HepG2 (cell line): ENCODE measurements around the gene GRID1. TPM values are rescaled to one million over a fixed set of nuclear protein-coding genes. Genes with fewer than 3 reads are reported as not detected.

Experiments used
- ATAC-seq: fragments of 200-7000 bp; cut with Tn5 transposase; 3 replicates; pipeline ENCODE4 v1.9.1; 2020; ENCODE audit warnings: mild to moderate bottlenecking, moderate library complexity
- BruUV-seq: library from RNA; stranded (reverse); fragments of 400-500 nt; replicated peaks from 2 replicates; lab custom pipeline; 2021; lab: Mats Ljungman, UMichigan
- CTCF ChIA-PET: fragments of 300-600 bp; formaldehyde crosslinking; extraction: SDS; loops from one replicate; lab custom pipeline; 2021; ENCODE audit warnings: low total read pairs, inconsistent platforms, low intra/inter-chr PET ratio; lab: Yijun Ruan, JAX
- POLR2A ChIA-PET: fragments of 350-600 bp; sonication (Branson Sonifier 250); formaldehyde crosslinking; loops from one replicate; lab custom pipeline; 2020; ENCODE audit warnings: antibody characterized with exemption, inconsistent platforms; lab: Yijun Ruan, JAX
- DNase-seq: peaks from one replicate; pipeline ENCODE4 v3.0.0-alpha.2; 2015; ENCODE audit warnings: low spot score
- FAIRE-seq: peaks from 3 replicates; lab custom pipeline; 2011; peaks lifted over from hg19 to GRCh38; lab: Jason Lieb, UNC
- H2AFZ ChIP-seq: one replicate; pipeline ENCODE4 v1.6.1; 2011; ENCODE audit warnings: low read length, inconsistent platforms
- H3K27ac ChIP-seq: fragments of 300-600 bp; 3 replicates; pipeline ENCODE4 v1.8.0; 2011; ENCODE audit warnings: mixed run types, mild to moderate bottlenecking, mixed read lengths, low read length, inconsistent platforms; ENCODE audit not compliant: insufficient read depth; ENCODE audit errors: extremely low read length
- H3K27me3 ChIP-seq, 2 experiments: fragments of 200-600 bp in 1 of 2; 2 replicates in 1 of 2; 3 replicates in 1 of 2; pipeline versions ENCODE4 v1.6.0 to v1.8.0; 2011; ENCODE audit warnings: low read length in 2 of 2, mild to moderate bottlenecking in 2 of 2, moderate library complexity in 2 of 2, inconsistent platforms in 1 of 2; ENCODE audit not compliant: insufficient read depth in 2 of 2, control insufficient read depth in 1 of 2
- H3K36me3 ChIP-seq, 2 experiments: fragments of 200-600 bp in 1 of 2; replicated peaks in 1 of 2; 2 replicates in 1 of 2; 3 replicates in 1 of 2; pipeline versions ENCODE4 v1.5.1 to v1.8.0; 2011; ENCODE audit warnings: low read length in 2 of 2, inconsistent platforms in 1 of 2; ENCODE audit not compliant: insufficient read depth in 2 of 2, control insufficient read depth in 1 of 2
- H3K4me1 ChIP-seq: 2 replicates; pipeline ENCODE4 v1.5.1; 2012; ENCODE audit warnings: low read length, inconsistent platforms; ENCODE audit not compliant: insufficient read depth
- H3K4me2 ChIP-seq: 2 replicates; pipeline ENCODE4 v1.6.0; 2011; ENCODE audit warnings: low read depth, low read length, inconsistent platforms
- H3K4me3 ChIP-seq, 3 experiments: fragments of 200-600 bp in 1 of 3; sonication (generic), shearing (Covaris generic) in 1 of 3; replicated peaks in 1 of 3; 2 replicates each; pipeline ENCODE4 v1.5.1; 2011 to 2016; ENCODE audit warnings: low read length in 3 of 3, inconsistent platforms in 2 of 3, low read depth in 2 of 3, mild to moderate bottlenecking in 2 of 3, control low read depth in 1 of 3, mixed read lengths in 1 of 3; ENCODE audit not compliant: insufficient read depth in 1 of 3
- H3K79me2 ChIP-seq: one replicate; pipeline ENCODE4 v1.6.1; 2011; ENCODE audit warnings: low read length, inconsistent platforms; ENCODE audit not compliant: insufficient read depth
- H3K9ac ChIP-seq: 2 replicates; pipeline ENCODE4 v1.6.0; 2011; ENCODE audit warnings: mild to moderate bottlenecking, low read depth, low read length, inconsistent platforms; ENCODE audit not compliant: insufficient read depth
- H3K9me3 ChIP-seq: 2 replicates; pipeline ENCODE4 v1.5.1; 2012; ENCODE audit warnings: mild to moderate bottlenecking, low read length
- H4K20me1 ChIP-seq: 2 replicates; pipeline ENCODE4 v1.6.0; 2011; ENCODE audit warnings: inconsistent platforms, mild to moderate bottlenecking, low read length, moderate library complexity; ENCODE audit not compliant: insufficient read depth
- CSRNP1 ChIP-seq: sonication (generic); formaldehyde crosslinking; IDR thresholded peaks from 2 replicates; pipeline ENCODE4 v1.8.1; 2023; ENCODE audit warnings: mild to moderate bottlenecking, missing genetic modification reagents
- HNRNPL ChIP-seq: fragments of 200-400 bp; formaldehyde crosslinking; IDR thresholded peaks from 2 replicates; pipeline ENCODE4 v1.6.1; 2017; ENCODE audit warnings: mild to moderate bottlenecking, low read depth, low read length
- MTERF4 ChIP-seq: sonication (generic); formaldehyde crosslinking; IDR thresholded peaks from 2 replicates; pipeline ENCODE4 v1.8.0; 2023; ENCODE audit warnings: mild to moderate bottlenecking, missing genetic modification reagents
- PREB ChIP-seq: sonication (generic); formaldehyde crosslinking; IDR thresholded peaks from 2 replicates; pipeline ENCODE4 v1.4.0; 2020; ENCODE audit warnings: missing genetic modification reagents
- ZNF3 ChIP-seq: IDR thresholded peaks from 2 replicates; pipeline ENCODE4 v1.7.0; 2017; ENCODE audit warnings: inconsistent platforms
- WGBS: methylation state at CpG from one replicate; pipeline ENCODE4 v1.1.6; 2017; ENCODE audit warnings: low lambda C conversion rate; 5-methylcytosine and 5-hydroxymethylcytosine counted together
- in situ Hi-C: cut with HindIII; loops from 2 replicates; pipeline ENCODE4 v1.10.0; 2017; ENCODE audit warnings: low pct_unique_long_range_greater_than_20kb; ENCODE audit not compliant: extremely low pct_ligation_motif_present
- intact Hi-C: fragments of 100-400 bp; cut with micrococcal nuclease; formaldehyde crosslinking; loops from one replicate; pipeline ENCODE4 v1.10.0; 2022; ENCODE audit not compliant: unreplicated experiment
- polyA plus RNA-seq, 8 experiments: library from polyadenylated mRNA; depleted of rRNA in 3 of 8; stranded (reverse) in 7 of 8; unstranded in 1 of 8; fragments of >200 nt; fragmentation: Illumina TruSeq in 4 of 8; extraction: Trizol in 4 of 8; gene quantifications; 2 replicates each; pipeline versions ENCODE4 v1.2.1 to v1.2.3, GENCODE V29; 2011 to 2016; ENCODE audit warnings: low read depth in 4 of 8, missing spikeins in 1 of 8, mixed read lengths in 1 of 8; ENCODE audit not compliant: insufficient read depth in 1 of 8
- total RNA-seq, 5 experiments: library from RNA; depleted of rRNA; stranded (reverse); fragments of >200 nt; fragmentation: Illumina TruSeq; extraction: Trizol; gene quantifications; 2 replicates each; pipeline ENCODE4 v1.2.3, GENCODE V29; 2016; ENCODE audit warnings: low read depth in 1 of 5

GRID1 gene
- total and polyA plus RNA-seq, 2 of the 13 experiments (the other 11 are each of a cell fraction or from before 2014, with no cell fraction given) = 0.05 TPM; not detected in 1

GRCh38 chr10:86399514-86399878 is 32.9 kb upstream of the GRID1 start:
- intact Hi-C loops = no loop called here
- Histone ChIP-seq H3K4me3 (peak overlapping the region in 2 of 3 experiments; percentile 32 to 88; a peak in 3 of 6 replicates), H3K36me3 (no peaks in the 10 kb centered on the region), H3K4me1 (peaks cover 28% of the 10 kb centered on the region), H2AFZ (no peak overlapping the region), H3K4me2 (peak overlapping the region; percentile 90), H4K20me1 (no peaks in the 10 kb centered on the region), H3K79me2 (peaks cover 4% of the 10 kb centered on the region), H3K9ac (peak overlapping the region; percentile 90; the same call in 1 of the 2 replicates), H3K27ac (no peak overlapping the region), H3K27me3 (0 out of 5 replicates have a peak, but pooled peaks cover 0 to 5% of the 10 kb centered on the region in 2 experiments), H3K9me3 (no peaks in the 10 kb centered on the region)
- POLR2A ChIA-PET = interaction anchor here (0.9 to 4.7 kb wide), 13 partner anchors 8 to 186 kb away, joined by 3 to 79 read pairs (median 6); partner anchors contain the start of gene WAPL
- 8% methylated on average over 9 of the region's 9 CpGs for WGBS
- DNase-seq = no peak
- BruUV-seq = no TSS peak
- CTCF ChIA-PET = interaction anchor here (2.5 kb wide), 1 partner anchor 185 kb away, joined by 43 read pairs; no protein-coding TSS in a partner anchor
- in situ Hi-C loops = loop anchor here (5.0 kb wide), 1 partner anchor 183 kb away; no protein-coding TSS in a partner anchor
- FAIRE-seq = no peak
- no peak for TF ChIP-seq HNRNPL
- TF ChIP-seq ZNF3 (CRISPR knock-in tag) = no peak
- TF ChIP-seq PREB (CRISPR knock-in tag) = no peak
- 0 out of 2 replicates have a peak, but pooled peaks have one; percentile 3 for TF ChIP-seq MTERF4
- no peak for TF ChIP-seq CSRNP1 (CRISPR knock-in tag)
- ATAC-seq = no peak
